IPS-18c (cell line): ENCODE data around the gene VAPB.
"Not testable (repeated sequence)": the region's sequence is repeated elsewhere in the genome, so short reads cannot be mapped to it uniquely, and the experiment has no call there.

Experiments
- H3K4me3 ChIP-seq: 2 replicates; pipeline ENCODE4 v1.7.0; 2013; ENCODE audit warnings: low read depth, mild to moderate bottlenecking, low read length, moderate library complexity; ENCODE audit not compliant: insufficient read depth
- H3K9me3 ChIP-seq: one replicate; pipeline ENCODE4 v1.6.1; 2013; ENCODE audit warnings: mild to moderate bottlenecking, low read length, moderate library complexity; ENCODE audit not compliant: control insufficient read depth, insufficient read depth

Gene VAPB, protein sequence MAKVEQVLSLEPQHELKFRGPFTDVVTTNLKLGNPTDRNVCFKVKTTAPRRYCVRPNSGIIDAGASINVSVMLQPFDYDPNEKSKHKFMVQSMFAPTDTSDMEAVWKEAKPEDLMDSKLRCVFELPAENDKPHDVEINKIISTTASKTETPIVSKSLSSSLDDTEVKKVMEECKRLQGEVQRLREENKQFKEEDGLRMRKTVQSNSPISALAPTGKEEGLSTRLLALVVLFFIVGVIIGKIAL

DNA sequence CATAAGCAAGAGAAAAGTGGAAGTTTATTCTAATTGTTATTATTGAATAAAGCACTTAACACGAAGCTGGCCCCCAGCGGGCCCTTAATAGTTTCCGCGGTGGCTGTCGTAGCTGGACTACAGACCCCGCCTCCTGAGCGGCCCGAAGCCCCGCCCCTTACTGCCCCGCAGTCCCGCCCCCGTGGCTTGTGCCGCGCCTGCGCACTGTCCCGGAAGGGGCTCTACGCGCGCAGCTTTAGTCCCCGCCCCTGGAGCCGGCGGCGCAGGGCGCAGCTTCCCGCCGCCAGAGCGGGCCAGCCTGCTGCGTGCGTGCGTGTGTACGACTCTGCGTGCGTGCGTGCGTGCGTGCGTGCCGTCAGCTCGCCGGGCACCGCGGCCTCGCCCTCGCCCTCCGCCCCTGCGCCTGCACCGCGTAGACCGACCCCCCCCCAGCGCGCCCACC is at the start of gene VAPB:
TSS of gene VAPB (plus strand) at position 348 of the 442 bp plus-strand sequence. CDS start 231 bp downstream, outside the sequence.
- Histone ChIP-seq H3K9me3 (no peaks in the 10 kb centered on the region), H3K4me3 (peak within 1 kb of the TSS; percentile 76)

DNA sequence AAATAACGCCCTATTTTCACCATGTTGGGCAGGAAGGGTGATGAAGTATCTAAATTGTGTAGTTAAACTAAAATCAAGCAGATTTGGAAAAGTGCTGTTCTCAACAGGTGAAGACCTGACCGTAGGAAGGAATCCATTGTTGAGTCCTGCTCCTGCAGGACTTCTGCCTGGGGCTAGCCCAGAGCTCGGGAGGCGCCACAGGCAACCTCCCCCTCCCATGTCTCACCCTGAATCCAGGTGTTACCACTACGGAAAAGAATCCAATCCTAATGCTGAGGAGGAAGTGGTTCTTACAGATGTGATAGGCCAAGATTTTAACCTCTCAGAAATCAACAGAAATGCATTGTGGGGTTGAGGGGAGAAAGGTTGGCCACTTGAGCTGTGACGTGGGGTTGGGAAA is 49.3 kb upstream of the VAPB start:
- Histone ChIP-seq H3K9me3 (no peaks in the 10 kb centered on the region), H3K4me3 (no peak overlapping the region)

DNA sequence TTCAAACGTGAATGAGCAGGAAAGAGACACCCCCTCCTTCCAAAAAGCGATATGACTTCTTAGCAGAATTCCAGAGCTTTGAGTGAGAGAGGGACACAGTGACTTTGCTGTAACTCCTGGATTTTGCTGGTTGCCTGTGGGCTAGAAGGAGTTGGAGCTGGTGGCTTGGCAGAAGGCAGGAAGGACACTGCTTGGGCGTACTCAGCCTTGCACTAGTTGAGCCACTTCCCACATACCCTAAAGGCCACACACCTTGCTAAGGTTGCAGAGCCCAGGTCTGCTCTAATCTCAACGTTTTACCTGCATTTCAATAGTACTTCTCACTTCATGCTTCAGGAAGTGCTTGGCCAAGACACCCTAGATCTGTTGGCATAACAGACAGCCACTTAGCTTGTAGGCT is 48.9 kb upstream of the VAPB start:
- Histone ChIP-seq H3K9me3 (no peaks in the 10 kb centered on the region), H3K4me3 (no peak overlapping the region)

DNA sequence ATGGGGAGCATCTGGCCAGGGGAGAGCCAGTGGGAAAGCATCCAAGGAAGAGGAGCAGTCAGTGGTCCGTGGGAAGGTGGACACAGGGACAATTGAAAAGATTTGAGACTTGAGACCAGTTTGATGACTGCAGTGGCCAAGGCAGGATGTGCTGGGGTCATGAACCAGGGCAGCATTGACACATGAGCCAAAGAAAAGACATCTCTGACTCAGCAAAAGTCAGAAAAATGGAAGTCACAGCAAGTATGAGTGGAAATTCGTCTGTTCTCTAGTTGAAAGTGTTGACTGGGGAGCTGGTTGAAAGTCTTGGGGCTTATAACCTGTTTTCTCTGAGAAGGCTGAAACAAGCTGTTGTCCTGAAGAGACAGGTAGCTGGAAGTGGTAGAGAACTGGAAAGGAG is 48.2 kb upstream of the VAPB start:
- no peak overlapping the region for H3K4me3 ChIP-seq
- H3K9me3 ChIP-seq = no peaks in the 10 kb centered on the region

DNA sequence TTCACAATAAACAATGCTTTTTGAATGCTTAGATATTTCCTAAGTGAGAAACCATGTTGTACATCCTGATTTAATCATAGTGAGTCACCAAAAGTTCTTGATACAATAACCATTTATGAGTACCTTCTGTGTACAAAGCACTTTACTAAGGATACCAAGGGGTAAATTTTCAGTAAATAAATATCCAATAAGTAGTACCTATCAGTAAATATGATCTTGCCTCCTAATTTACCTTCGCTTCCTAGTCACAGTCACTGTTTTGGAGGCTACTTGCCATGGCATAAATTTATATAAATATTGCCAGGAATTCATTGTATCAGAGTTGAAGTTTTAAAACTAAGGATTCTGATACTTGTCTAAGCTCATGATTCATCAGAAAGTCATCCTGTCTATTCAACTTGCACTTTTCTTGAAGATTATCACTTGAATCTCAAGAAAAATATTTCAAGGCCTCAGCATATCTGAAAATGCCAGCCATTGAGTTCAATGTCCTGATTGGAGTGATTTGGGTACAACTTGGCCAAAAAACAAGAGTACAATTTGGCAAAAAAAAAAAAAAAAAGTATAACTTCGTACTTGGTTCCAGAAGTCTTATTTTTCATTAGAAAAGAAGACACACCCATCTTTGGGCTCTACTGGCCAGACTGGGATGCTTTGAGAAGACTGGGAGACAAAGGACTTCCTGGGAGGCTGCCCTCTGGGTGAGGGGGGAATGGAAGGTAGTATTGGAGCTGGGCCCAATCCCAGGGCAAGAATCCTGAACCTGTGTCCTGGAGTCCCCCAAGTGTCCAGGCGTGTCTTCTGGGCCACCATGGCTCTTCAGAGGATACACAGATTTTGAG is 46.7 kb upstream of the VAPB start:
- Histone ChIP-seq H3K4me3 (no peak overlapping the region), H3K9me3 (no peaks in the 10 kb centered on the region)

DNA sequence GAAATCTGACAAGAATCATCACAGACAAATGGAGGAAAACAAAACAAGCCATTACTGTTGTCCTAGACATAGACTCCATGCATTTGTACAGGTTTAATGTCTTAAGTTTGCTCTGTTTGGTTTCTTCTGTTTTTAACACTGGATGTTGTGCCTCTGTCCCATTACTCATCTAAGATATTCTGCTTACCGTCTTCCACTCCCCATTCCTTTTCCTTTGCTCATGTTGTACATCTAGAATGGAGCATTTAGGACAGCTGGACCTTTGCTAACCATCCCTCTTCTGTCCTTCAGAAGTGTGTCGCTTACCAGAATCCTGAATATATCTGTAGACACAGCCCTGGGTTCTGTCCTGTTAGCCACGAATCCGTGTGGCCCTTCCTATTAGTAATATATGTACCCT is 44.3 kb upstream of the VAPB start:
- Histone ChIP-seq H3K4me3 (no peak overlapping the region), H3K9me3 (no peaks in the 10 kb centered on the region)

- Histone ChIP-seq H3K4me3 (no peak overlapping the region), H3K9me3 (no peaks in the 10 kb centered on the region)
Observed at GRCh38 chr20:58349570-58349969, 39.5 kb upstream of the VAPB start.

- Histone ChIP-seq H3K9me3 (no peaks in the 10 kb centered on the region), H3K4me3 (no peak overlapping the region)
Observed at GRCh38 chr20:58352468-58352867, 36.6 kb upstream of the VAPB start.

- no peak overlapping the region for H3K4me3 ChIP-seq
- no peaks in the 10 kb centered on the region for H3K9me3 ChIP-seq
Observed at GRCh38 chr20:58359441-58359840, 29.6 kb upstream of the VAPB start.

DNA sequence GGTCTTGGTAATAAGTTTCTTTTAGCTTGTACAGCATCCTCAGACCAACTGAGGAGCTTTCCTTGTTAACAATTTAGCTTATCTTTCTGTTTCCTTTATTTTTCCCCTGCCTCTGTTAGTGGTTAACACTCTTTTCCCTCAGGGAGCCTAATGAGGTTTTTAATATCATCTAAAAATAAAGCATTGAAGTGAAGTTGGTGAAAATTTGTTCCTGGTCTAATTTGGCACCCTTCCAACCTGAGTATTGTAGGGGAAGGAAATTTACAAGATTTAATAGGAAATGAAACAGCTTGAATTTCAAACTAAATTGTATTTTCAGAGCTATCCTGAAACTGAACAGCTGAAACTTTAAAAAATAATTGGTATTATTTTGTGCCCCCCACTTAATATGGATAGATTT is 28.1 kb upstream of the VAPB start:
- H3K9me3 ChIP-seq = no peaks in the 10 kb centered on the region
- no peak overlapping the region for H3K4me3 ChIP-seq

DNA sequence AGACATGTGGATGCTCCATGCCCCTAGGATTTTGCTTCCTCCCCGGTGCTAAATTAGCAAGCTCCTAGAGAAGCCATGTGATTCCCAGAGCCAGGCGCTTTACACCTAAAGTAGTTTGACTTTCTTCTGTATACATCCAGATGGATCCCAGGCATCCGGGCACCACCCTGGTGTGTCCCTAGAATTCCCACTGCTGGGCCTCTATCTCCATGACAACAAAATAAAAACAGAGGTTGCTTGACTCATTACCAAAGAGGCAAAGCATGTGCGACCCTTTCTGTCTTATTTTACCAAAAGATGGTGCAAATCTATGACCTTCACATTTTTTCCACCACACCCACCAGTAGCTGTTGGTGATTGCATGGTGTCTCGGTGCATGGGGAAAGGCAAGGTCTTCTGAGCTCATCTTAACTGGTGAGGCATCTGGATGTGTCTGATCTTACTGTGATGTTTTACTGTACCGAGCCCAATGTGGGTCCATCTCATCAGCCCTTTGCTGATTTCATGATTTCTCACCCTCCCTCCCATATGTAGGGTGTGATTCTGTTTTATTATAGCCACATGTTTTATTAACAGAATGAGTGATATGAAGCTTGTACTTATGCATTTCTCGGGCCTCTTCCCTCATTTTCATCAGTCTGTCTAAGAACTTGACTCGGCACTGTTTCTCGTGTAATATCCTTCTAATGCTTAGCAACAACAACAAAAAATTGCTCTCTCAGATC is 27.4 kb upstream of the VAPB start:
- H3K9me3 ChIP-seq = no peaks in the 10 kb centered on the region
- no peak overlapping the region for H3K4me3 ChIP-seq

DNA sequence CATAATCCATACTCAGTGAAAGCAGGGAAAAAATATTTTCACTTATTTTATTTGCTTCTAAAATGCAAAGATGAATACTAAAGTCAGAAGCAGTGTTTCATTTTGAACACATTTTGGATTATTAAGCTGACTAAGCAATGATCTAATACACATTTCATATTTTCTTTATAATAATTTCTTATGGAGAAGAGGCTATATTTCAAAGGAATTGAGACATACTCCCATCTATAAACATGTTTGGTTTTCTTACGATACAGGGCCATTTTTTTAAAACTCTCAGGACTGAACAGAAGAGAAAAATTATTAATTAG is 26.9 kb upstream of the VAPB start:
- Histone ChIP-seq H3K9me3 (no peaks in the 10 kb centered on the region), H3K4me3 (no peak overlapping the region)

- Histone ChIP-seq H3K4me3 (no peak overlapping the region), H3K9me3 (no peaks in the 10 kb centered on the region)
Observed at GRCh38 chr20:58362970-58363369, 26.1 kb upstream of the VAPB start.

GRCh38 chr20:58366866-58367265 is 22.2 kb upstream of the VAPB start:
- H3K4me3 ChIP-seq = no peak overlapping the region
- no peaks in the 10 kb centered on the region for H3K9me3 ChIP-seq

GRCh38 chr20:58372806-58373205 is 16.2 kb upstream of the VAPB start:
- no peaks in the 10 kb centered on the region for H3K9me3 ChIP-seq
- H3K4me3 ChIP-seq = no peak overlapping the region

DNA sequence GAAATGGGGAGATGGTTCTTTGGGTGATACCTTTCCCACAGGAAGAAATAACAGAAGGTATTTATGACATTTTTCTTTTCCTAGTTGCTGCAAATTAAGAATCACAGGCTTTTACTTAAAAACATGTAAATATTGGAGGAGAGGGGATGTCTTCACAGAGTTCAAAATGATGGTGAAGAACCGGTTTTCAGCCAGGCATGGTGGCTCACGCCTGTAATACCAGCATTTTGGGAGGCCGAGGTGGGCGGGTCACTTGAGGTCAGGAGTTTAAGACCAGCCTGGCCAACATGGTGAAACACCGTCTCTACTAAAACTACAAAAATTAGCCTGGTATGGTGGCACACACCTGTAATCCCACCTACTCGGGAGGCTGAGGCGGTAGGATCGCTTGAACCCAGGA is 15.7 kb upstream of the VAPB start:
- H3K4me3 ChIP-seq, H3K9me3 ChIP-seq: not testable (repeated sequence)

DNA sequence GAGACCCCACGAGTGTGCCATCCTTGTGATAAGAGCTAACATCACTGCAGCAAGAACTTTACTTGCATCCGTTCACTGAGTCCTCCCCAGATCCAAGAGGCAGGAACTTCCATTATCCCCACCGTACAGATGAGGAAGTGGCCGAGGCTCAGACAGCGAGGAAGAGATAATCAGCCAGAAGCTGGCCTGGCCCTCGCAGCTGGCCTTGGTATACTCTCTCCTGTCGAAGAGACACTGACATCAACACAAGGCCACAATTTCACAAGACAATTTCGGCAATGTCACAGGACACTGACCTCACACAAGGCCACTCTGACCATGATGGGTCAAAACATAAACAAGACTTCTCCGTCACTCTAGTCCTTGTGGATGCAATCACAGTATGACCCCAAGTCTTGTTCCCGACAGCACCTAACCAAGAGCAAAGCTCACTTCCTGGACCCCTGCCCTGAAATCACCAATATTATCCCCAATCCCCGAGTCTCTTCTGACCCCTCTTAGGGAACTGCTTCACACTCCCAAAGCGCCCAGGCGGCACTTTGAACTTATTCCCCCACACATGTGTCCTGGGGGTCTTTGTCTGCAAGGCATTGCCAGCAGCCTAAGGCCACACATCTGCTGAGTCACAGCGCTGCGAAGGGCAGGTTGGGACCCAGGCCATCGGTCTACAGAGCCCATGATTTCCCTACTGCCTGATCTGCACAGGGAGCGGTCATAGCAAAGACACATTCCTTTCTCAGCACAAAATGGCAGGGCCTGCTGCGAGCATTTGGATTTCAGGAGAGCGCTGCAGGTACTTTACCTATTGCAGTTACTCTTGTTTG is 14.8 kb upstream of the VAPB start:
- H3K9me3 ChIP-seq = no peaks in the 10 kb centered on the region
- H3K4me3 ChIP-seq = peak overlapping the region; percentile 5; the same call in 1 of the 2 replicates
